Lower lobe of right lung (tissue), 2 donors: Measurements from ENCODE around the gene CCDC174. TPM values are rescaled to one million over a fixed set of nuclear protein-coding genes. Genes with fewer than 3 reads are reported as not detected.

Experiments
- ATAC-seq, 2 donors: fragments of 200-7000 bp; cut with Tn5 transposase; one replicate each; pipeline ENCODE4 v1.9.1; 2020 to 2022; ENCODE audit warnings: mild to moderate bottlenecking in 2 of 2, moderate library complexity in 2 of 2
- DNase-seq: peaks from one replicate; pipeline ENCODE4 v3.0.0-alpha.2; 2020
- H3K27ac ChIP-seq: fragments of 200-600 bp; one replicate; pipeline ENCODE4 v1.8.0; 2022
- H3K27me3 ChIP-seq: fragments of 200-600 bp; one replicate; pipeline ENCODE4 v1.8.0; 2022; ENCODE audit warnings: low read depth
- H3K36me3 ChIP-seq: fragments of 200-600 bp; one replicate; pipeline ENCODE4 v1.8.0; 2022; ENCODE audit warnings: mild to moderate bottlenecking
- H3K4me1 ChIP-seq: fragments of 200-600 bp; one replicate; pipeline ENCODE4 v1.8.0; 2022
- H3K4me3 ChIP-seq: fragments of 200-600 bp; one replicate; pipeline ENCODE4 v1.8.0; 2022; ENCODE audit warnings: mild to moderate bottlenecking
- H3K9me3 ChIP-seq: fragments of 200-600 bp; one replicate; pipeline ENCODE4 v1.8.0; 2022
- CTCF ChIP-seq: fragments of 200-600 bp; IDR thresholded peaks from one replicate; pipeline ENCODE4 v1.8.0; 2022; ENCODE audit warnings: antibody characterized with exemption, mild to moderate bottlenecking
- intact Hi-C: fragments of 100-400 bp; cut with DNase I; formaldehyde crosslinking; loops from one replicate; pipeline ENCODE4 v1.11.0; 2022
- total RNA-seq: library from RNA; stranded (reverse); fragmentation: NEBNext Ultra II Directional; extraction: Animal tissue kit (Norgen Biotek cat#: 25700); gene quantifications from one replicate; pipeline ENCODE4 v1.2.1, GENCODE V29; 2021
- donor health status: DM: no; HTN: yes; CAD: no; lungs with severe emphysema.

The CCDC174 gene
- total RNA-seq, 1 donor from 2014 or later = 18.2 TPM

- H3K4me1 ChIP-seq = no peaks in the 10 kb centered on the region
- ATAC-seq (no peak), DNase-seq (no peak)
- H3K27ac ChIP-seq = no peak overlapping the region
- no peak for TF ChIP-seq CTCF
- no peak overlapping the region for H3K4me3 ChIP-seq
- no peaks in the 10 kb centered on the region for H3K36me3 ChIP-seq
- H3K9me3 ChIP-seq = no peaks in the 10 kb centered on the region
- peaks cover 14% of the 10 kb centered on the region for H3K27me3 ChIP-seq
- intact Hi-C loops = no loop called here
These were observed 18.1 kb upstream of the CCDC174 start for GRCh38 chr3:14633417-14633816.

- TF ChIP-seq CTCF = peak; percentile 82
- peak; percentile 79 to 82 for ATAC-seq
- DNase-seq = peak; percentile 80
- Histone ChIP-seq H3K36me3 (no peaks in the 10 kb centered on the region), H3K4me1 (no peaks in the 10 kb centered on the region), H3K27ac (no peak overlapping the region), H3K27me3 (peaks cover 19% of the 10 kb centered on the region), H3K9me3 (no peaks in the 10 kb centered on the region), H3K4me3 (no peak overlapping the region)
- intact Hi-C loops = no loop called here
These were observed 17.6 kb upstream of the CCDC174 start for GRCh38 chr3:14633819-14634424.

GRCh38 chr3:14634763-14635400 lies 16.7 kb upstream of the CCDC174 start:
- intact Hi-C loops = no loop called here
- Histone ChIP-seq H3K27ac (no peak overlapping the region), H3K4me1 (no peaks in the 10 kb centered on the region), H3K9me3 (no peaks in the 10 kb centered on the region), H3K27me3 (peaks cover 28% of the 10 kb centered on the region), H3K36me3 (no peaks in the 10 kb centered on the region), H3K4me3 (no peak overlapping the region)
- no peak for TF ChIP-seq CTCF
- no peak for DNase-seq
- no peak for ATAC-seq

GRCh38 chr3:14636496-14637087 lies 15.0 kb upstream of the CCDC174 start:
- no peak overlapping the region for H3K4me3 ChIP-seq
- intact Hi-C loops = no loop called here
- H3K4me1 ChIP-seq = no peaks in the 10 kb centered on the region
- no peak overlapping the region for H3K27ac ChIP-seq
- no peak for TF ChIP-seq CTCF
- ATAC-seq = no peak
- peaks cover 42% of the 10 kb centered on the region for H3K27me3 ChIP-seq
- no peaks in the 10 kb centered on the region for H3K9me3 ChIP-seq
- no peak for DNase-seq
- H3K36me3 ChIP-seq = no peaks in the 10 kb centered on the region

- H3K27me3 ChIP-seq = peaks cover 44% of the 10 kb centered on the region
- ATAC-seq (no peak), DNase-seq (no peak)
- no peaks in the 10 kb centered on the region for H3K36me3 ChIP-seq
- no peaks in the 10 kb centered on the region for H3K4me1 ChIP-seq
- no peaks in the 10 kb centered on the region for H3K9me3 ChIP-seq
- no peak overlapping the region for H3K27ac ChIP-seq
- intact Hi-C loops = no loop called here
- H3K4me3 ChIP-seq = no peak overlapping the region
- no peak for TF ChIP-seq CTCF
These were observed 11.4 kb upstream of the CCDC174 start for GRCh38 chr3:14640157-14640562.
